ENCODE data around the gene HOXA3.

DNA sequence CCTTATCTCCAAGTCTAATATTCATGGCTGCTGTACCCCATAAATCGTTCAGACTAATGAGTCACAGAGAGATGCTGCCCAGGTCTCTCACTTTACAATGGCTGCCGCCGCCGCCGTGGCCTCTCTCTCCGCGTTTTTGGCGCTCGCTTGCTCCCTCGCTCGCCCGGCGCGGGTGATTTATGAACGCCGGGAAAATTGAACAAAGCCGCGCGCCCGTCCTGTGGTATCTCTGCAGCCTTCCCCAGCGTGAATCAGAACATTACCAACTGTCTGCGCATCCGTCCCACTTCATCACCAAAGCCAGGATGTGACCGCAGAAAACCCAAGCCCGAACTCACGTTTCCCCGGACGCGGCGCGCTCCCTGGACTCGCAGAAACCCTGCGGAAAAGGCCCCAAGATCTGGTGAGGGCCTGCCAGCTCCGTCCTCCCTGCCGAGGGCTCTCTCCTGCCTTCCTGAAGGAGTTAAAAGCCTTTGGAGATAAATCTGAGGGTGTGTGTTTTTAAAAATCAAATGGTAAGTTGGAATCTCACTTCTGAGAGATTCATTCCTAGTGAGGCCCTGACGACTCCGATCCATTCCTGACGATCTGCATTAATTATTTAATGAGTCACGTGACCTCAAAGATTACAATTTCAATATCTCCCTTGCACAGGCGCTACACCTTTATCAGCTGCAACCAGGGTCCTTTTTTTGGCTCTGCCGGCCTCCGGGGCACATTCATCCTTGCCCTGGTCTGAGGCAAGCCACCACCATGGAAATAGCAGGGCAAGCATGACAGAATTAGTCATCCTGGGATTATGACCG lies 28.1 kb downstream of the HOXA3 start:
- TF ChIP-seq JUN (CRISPR knock-in tag; IDR thresholded peaks at IDR 0.05) (no peak), FOXJ3 (CRISPR knock-in tag; IDR thresholded peaks at IDR 0.05; ENCODE audit: borderline replicate concordance) (no peak), CTCF (IDR thresholded peaks at IDR 0.05) (no peak), TCF7 (CRISPR knock-in tag; IDR thresholded peaks at IDR 0.05; ENCODE audit: low read depth) (no peak), ELF4 (CRISPR knock-in tag; IDR thresholded peaks at IDR 0.05; ENCODE audit: low read depth) (no peak), ETV6 (CRISPR knock-in tag; IDR thresholded peaks at IDR 0.05) (no peak), KAT7 (CRISPR knock-in tag; IDR thresholded peaks at IDR 0.05; ENCODE audit: borderline replicate concordance) (no peak), JAZF1 (CRISPR knock-in tag; IDR thresholded peaks at IDR 0.05) (no peak)
- TF ChIP-seq, protein P1, sequence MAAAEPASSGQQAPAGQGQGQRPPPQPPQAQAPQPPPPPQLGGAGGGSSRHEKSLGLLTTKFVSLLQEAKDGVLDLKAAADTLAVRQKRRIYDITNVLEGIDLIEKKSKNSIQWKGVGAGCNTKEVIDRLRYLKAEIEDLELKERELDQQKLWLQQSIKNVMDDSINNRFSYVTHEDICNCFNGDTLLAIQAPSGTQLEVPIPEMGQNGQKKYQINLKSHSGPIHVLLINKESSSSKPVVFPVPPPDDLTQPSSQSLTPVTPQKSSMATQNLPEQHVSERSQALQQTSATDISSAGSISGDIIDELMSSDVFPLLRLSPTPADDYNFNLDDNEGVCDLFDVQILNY (CRISPR knock-in tag; IDR thresholded peaks at IDR 0.05), result no peak
- TF ChIP-seq, protein P2, sequence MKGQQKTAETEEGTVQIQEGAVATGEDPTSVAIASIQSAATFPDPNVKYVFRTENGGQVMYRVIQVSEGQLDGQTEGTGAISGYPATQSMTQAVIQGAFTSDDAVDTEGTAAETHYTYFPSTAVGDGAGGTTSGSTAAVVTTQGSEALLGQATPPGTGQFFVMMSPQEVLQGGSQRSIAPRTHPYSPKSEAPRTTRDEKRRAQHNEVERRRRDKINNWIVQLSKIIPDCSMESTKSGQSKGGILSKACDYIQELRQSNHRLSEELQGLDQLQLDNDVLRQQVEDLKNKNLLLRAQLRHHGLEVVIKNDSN (CRISPR knock-in tag; IDR thresholded peaks at IDR 0.05), result no peak

Data from WTC11 (cell line).